ENCODE data around the gene TMEM81. TPM values are rescaled to one million over a fixed set of nuclear protein-coding genes. Genes with fewer than 3 reads are reported as not detected.

TMEM81 gene
- total and polyA plus RNA-seq, 8 donors = 3.3 to 4.4 (median 4.0) TPM

DNA sequence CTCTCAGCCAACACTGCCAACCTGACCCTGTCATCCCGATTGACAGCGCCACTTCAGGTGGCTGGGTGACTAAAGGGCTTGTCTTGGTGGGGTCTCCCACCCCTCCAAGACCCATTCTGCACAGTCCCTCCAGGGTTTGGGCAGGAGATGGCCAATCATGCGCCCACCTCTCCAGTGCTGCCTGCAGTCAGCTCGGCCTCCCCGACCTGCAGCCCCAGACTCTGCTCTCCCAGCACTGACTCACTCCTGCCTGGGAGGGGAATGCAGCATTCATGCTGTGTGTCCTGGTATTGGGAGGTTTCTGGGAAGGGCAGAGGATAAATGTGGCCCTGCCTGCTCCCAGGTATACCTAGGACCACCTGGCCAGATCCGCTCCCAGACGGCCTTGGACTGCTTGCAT lies 9.7 kb downstream of the TMEM81 start:
- no peak overlapping the region for H3K27ac ChIP-seq
- no peaks in the 10 kb centered on the region for H3K9me3 ChIP-seq
- ATAC-seq (no peak), DNase-seq (peak in 1 of 4 donors; percentile 34)
- H3K36me3 ChIP-seq = no peaks in the 10 kb centered on the region
- no peaks in the 10 kb centered on the region for H3K4me1 ChIP-seq
- no peaks in the 10 kb centered on the region for H3K27me3 ChIP-seq
- intact Hi-C loops (cut with DNase I) = no loop called here
- TF ChIP-seq, protein P1, sequence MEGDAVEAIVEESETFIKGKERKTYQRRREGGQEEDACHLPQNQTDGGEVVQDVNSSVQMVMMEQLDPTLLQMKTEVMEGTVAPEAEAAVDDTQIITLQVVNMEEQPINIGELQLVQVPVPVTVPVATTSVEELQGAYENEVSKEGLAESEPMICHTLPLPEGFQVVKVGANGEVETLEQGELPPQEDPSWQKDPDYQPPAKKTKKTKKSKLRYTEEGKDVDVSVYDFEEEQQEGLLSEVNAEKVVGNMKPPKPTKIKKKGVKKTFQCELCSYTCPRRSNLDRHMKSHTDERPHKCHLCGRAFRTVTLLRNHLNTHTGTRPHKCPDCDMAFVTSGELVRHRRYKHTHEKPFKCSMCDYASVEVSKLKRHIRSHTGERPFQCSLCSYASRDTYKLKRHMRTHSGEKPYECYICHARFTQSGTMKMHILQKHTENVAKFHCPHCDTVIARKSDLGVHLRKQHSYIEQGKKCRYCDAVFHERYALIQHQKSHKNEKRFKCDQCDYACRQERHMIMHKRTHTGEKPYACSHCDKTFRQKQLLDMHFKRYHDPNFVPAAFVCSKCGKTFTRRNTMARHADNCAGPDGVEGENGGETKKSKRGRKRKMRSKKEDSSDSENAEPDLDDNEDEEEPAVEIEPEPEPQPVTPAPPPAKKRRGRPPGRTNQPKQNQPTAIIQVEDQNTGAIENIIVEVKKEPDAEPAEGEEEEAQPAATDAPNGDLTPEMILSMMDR (IDR thresholded peaks at IDR 0.05) = no peak
- no peak overlapping the region for H3K4me3 ChIP-seq

GRCh38 chr1:205074084-205074483 lies 10.2 kb downstream of the TMEM81 start:
- Histone ChIP-seq H3K27ac (no peak overlapping the region), H3K36me3 (no peaks in the 10 kb centered on the region), H3K9me3 (no peaks in the 10 kb centered on the region), H3K4me1 (no peaks in the 10 kb centered on the region), H3K4me3 (no peak overlapping the region), H3K27me3 (no peaks in the 10 kb centered on the region)
- ATAC-seq (no peak), DNase-seq (peak in 1 of 4 donors; percentile 37)
- TF ChIP-seq, protein P1 (IDR thresholded peaks at IDR 0.05) = no peak
- intact Hi-C loops (cut with DNase I) = no loop called here

DNA sequence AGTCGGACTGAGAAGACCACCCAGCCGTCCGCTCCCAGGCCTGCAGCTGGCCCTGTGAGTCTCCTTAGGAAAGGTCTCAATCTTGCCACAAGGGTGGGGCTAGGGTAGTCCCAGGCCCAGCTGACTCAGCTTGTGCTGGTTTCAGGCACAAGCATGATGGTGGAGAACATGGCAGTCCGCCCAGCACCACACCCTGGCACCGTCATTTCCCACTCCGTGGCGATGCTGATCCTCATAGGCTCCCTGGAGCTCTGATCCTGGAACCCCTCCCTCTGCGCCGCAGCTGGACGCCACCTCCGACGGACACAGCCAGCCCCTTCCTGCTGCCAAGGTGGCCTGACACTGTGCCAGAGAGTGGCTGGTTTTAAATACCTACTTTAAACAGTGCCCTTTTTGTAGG lies 10.7 kb downstream of the TMEM81 start:
- no peaks in the 10 kb centered on the region for H3K36me3 ChIP-seq
- ATAC-seq (no peak), DNase-seq (peak in 1 of 4 donors; percentile 60)
- no peaks in the 10 kb centered on the region for H3K27me3 ChIP-seq
- H3K9me3 ChIP-seq = no peaks in the 10 kb centered on the region
- H3K4me3 ChIP-seq = no peak overlapping the region
- TF ChIP-seq, protein P1 (IDR thresholded peaks at IDR 0.05) = no peak
- no peaks in the 10 kb centered on the region for H3K4me1 ChIP-seq
- intact Hi-C loops (cut with DNase I) = no loop called here
- H3K27ac ChIP-seq = no peak overlapping the region

DNA sequence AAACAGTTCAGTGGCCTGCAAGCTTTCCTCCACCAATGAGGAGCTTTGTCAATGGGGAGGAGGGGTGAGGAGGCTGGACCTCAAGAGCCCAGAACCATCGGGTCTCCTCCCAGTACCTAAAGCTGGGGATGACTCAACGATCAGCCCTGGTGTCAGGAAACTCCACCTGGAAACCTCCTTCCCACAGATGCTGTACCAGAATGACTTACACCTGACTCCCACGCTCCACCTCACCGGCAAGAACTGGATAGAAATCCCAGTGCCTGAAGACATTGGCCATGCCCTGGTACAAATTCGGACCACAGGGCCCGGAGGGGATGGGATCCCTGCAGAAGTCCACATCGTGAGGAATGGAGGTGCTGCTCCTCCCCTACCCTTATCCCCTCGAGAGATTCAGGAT lies 11.4 kb downstream of the TMEM81 start:
- Histone ChIP-seq H3K27ac (no peak overlapping the region), H3K27me3 (no peaks in the 10 kb centered on the region), H3K4me1 (no peaks in the 10 kb centered on the region), H3K36me3 (no peaks in the 10 kb centered on the region), H3K4me3 (no peak overlapping the region), H3K9me3 (no peaks in the 10 kb centered on the region)
- intact Hi-C loops (cut with DNase I) = no loop called here
- TF ChIP-seq, protein P1 (IDR thresholded peaks at IDR 0.05) = no peak
- no peak for ATAC-seq
- DNase-seq = peak in 1 of 4 donors; percentile 20

- intact Hi-C loops (cut with DNase I) = no loop called here
- no peak overlapping the region for H3K27ac ChIP-seq
- ATAC-seq = no peak
Observed at GRCh38 chr1:205072286-205072685, 12.0 kb downstream of the TMEM81 start.

More at GRCh38 chr1:205072286-205072685, 12.0 kb downstream of the TMEM81 start:
- TF ChIP-seq, protein P1 (IDR thresholded peaks at IDR 0.05) = no peak
- H3K4me1 ChIP-seq = no peaks in the 10 kb centered on the region
- no peak overlapping the region for H3K4me3 ChIP-seq
- DNase-seq = peak in 1 of 4 donors; percentile 54
- H3K27me3 ChIP-seq = no peaks in the 10 kb centered on the region
- H3K9me3 ChIP-seq = no peaks in the 10 kb centered on the region
- H3K36me3 ChIP-seq = no peaks in the 10 kb centered on the region
